NCI-H1417 (cell line): ENCODE data around the gene MAN2A1.
"Not testable (repeated sequence)": the region's sequence is repeated elsewhere in the genome, so short reads cannot be mapped to it uniquely, and the experiment has no call there.

Experiments used
- DNase-seq, 3 experiments: peaks; one replicate each; lab custom pipeline; 2025; lab: John Stamatoyannopoulos, UW

The MAN2A1 gene

GRCh38 chr5:109826426-109826825 lies 136.7 kb downstream of the MAN2A1 start:
- no peak for DNase-seq

DNA sequence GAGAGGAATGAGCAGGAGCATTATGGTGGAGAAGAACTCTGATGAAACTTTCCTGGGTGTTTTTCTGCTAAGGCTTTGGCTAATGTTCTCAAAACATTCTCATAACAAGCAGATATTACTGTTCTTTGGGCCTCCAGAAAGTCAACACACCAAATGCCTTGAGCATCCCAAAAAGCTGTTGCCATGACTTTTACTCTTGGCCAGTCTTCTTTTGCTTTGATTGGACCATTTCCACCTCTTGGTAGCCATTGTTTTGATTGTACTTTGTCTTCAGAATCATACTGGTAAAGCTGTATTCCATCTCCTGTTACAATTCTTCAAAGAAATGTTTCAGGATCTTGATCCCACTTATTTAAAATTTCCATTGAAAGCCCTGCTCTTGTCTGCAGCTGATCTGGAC lies 139.6 kb downstream of the MAN2A1 start:
- DNase-seq: no peak

DNA sequence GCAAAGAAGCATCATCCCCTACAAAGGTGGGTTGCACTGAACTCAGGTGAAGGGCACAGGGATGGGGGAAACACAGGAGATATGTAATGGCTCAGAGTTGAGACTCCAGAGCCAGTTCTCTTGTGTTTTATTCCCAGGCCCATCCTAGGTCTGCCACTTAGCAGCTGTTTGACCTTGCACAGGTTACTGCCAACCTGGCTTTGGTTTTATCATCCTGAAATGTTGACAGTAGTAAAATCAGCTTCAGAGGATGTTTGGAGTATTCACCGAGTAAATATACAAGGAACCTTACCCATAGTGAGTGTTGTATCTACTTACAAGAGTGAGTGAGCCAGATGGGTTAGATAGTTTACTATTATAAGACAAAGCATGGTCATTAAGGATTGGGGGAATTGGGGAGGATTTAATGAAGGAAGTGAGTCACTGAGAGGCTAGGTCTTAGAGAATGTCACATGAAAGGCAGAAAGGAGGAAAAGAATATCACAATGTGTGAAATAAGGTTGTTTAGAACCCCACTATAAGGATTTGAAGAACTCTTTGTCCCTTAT lies 141.3 kb downstream of the MAN2A1 start:
- no peak for DNase-seq

GRCh38 chr5:109832207-109833188 lies 142.8 kb downstream of the MAN2A1 start:
- DNase-seq: not testable (repeated sequence)

DNA sequence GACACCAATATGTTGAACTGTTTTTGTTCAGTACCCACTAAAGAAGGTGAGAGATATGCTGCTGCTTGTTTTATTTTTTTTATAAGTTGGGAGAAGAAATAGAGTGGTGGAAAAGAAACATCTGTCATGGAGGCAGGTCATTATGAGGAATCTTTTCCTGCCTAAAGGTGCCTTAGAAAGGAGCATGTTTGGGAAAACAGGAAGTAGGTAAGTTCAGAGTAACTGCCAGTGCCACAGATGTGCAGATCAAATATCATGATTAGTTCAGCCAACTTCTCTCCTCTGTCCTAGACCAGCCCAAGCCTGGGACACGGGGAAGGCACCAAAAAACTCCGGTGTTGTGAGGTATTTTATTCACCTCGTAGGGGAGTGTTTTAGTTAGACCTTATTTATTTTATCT lies 144.2 kb downstream of the MAN2A1 start:
- no peak for DNase-seq

DNA sequence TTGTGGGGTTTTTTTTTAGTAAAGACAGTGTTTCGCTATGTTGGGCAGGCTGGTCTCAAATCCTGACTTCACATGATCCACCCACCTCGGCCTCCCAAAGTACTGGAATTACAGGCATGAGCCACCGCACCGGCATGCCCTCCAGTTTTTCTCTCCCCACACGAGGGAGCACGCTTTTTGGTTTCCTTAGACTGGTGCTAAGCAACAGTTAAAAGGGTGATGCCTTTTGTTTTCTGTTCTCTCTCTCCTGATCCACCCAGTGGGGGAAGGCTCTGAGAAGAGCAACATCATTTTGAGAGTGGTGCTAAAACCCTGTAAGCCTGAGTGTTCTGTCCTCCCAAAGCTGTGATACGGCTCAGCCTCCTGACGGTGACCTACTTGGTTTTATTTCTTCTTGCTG lies 146.6 kb downstream of the MAN2A1 start:
- DNase-seq: no peak

- no peak for DNase-seq
These were observed 147.6 kb downstream of the MAN2A1 start for GRCh38 chr5:109837231-109837861.

DNA sequence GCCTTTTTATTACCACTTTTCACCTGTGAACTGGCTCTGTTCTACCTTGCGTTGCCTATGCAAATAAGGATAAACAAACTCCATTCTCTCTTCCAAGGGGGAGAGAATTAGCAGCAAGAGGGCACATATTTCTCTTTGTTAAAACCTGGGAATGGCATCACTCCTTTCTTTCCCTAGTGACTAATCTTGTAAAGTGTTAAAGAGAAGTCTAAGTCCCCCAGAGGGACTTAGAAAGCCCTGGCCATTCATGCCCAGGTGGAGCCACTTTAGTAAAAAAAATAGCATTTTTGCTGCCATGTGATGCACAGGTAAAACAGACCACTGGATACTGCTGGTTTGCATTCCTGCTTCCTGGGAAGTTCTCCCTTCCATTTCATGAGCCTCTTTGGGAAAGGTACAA lies 148.4 kb downstream of the MAN2A1 start:
- DNase-seq: no peak

DNA sequence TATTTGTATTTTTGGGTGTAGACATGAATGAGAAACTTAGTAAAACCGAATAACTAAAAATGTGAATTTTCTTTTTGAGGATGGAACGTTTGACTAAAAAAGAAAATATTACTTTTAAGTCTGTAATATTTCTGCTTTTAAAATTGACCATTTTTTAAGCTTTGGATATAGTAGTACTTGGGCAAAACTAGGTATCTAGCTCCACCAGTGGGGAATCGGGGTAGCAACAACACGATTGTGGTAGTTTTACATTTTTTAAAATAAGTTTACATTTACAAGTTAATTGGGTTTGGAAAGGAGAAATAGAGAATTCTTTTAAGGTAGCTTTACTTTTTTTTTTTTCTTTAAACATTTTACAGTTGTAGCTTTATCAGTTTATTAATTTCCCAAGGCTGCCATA lies 154.4 kb downstream of the MAN2A1 start:
- DNase-seq: no peak

DNA sequence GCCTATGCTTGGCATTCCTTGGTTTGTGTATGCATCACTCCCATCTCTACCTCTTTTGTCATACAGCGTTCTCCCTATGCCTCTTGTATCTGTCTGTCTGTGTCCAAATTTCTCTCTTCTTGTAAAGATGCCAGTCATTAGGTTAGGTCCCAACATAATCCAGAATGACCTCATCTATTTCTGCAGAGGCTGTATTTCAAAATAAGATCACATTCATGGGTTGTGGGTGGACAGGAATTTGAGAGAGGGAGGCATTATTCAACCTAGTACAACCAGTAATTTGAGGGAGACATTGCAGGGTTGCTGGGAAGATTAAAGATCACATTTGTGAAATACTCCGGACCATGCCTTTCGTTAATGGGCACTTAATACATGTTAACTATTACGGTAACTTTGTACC lies 155.0 kb downstream of the MAN2A1 start:
- no peak for DNase-seq

DNA sequence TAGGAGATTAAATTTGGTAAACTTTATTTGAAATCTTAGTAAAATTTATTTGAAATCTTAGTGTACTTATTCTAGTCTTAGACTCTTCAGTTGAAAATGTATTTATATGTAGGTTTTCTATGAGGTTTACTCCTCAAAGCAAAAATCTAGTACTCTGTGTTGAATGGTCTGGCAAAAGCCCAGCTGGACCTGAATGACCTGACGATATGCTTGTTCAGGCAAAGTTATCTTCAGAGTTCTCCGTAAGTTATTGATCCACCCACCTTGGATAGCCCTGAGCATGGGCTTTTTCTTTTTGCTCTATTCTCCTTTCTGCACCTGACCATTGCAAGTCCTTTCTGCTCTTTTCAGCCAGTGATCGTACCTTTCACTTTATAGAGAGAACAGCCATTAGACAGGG lies 158.4 kb downstream of the MAN2A1 start:
- DNase-seq: no peak

DNA sequence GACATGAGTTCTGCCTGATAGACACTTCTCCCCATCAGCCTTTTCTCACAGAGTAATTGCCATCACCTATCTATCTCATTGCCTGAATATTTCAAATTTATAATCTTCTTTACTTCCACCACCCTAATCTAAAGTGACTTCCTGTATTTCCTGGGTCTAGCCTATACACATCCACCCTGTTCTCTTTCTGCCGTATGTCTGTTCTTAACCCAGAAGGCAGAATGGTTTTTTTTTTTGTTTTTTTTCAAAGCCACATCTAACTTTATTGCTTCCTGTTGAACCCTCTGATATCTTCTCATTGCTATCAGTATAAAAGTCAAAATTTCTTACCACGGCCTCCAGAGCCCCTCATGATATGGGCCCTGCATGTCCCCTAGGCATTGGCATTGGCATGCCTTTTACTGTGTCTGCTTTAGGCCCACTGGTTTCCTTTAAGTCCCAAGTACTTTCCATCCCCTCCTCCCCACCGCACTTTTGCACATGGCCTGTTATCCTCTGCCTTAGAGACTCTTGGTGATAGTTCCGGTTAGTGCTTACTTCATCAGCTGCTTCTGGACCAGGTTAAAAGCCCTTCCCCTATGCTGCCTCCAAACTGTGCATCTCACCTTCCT lies 159.9 kb downstream of the MAN2A1 start:
- DNase-seq: no peak

DNA sequence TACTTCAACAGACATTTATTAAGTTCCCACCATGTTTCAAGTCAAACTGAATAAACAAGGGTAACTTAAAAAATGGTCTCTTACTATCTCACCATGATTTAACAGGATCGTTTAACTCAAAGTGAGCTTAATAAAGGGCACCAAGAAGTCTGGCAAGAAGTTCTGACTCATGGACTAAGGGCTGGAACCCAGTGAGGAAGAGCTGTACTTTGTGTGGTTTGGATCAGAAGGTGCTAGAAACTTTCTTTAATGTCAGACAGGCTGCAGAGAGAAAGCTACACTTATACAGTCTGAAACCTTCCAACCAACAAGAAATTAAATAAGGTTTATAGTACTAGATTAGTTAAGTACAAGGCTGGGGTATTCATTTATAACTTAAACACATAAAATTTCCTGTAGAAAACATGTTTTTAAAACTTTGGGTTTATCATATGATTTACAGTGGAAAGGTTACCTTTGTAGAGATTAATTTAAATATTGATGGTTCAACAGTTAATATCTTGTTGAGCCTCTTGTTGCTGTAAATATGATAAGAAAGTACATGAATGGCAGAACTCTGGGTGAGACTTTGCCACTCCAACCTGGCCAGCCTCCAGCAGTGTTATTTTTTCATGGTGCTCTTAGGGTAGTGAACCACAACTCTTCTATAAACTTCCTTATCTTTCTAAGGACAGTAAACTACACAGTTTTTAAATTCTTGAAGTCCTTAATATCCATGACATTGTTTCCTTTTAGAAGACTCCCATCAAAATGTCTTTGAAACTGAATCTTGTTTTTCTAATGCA lies 162.8 kb downstream of the MAN2A1 start:
- DNase-seq: no peak

GRCh38 chr5:109853377-109853776 lies 163.7 kb downstream of the MAN2A1 start:
- no peak for DNase-seq

DNA sequence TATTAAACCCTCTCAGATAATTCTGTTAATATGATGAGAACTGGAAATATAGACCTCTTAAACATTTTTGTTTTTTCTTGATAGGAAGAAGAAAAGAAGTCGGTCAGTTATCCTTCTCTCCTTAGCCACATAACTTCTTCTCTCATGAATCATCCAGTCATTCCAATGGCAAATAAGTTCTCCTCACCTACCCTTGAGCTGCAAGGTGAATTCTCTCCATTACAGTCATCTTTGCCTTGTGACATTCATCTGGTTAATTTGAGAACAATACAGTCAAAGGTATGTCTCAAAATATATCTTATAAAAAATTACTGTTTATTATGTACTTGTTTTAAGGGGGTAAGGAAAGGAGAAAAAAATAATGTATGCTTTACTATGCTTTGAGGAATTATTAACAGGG lies 165.3 kb downstream of the MAN2A1 start:
- DNase-seq: no peak

DNA sequence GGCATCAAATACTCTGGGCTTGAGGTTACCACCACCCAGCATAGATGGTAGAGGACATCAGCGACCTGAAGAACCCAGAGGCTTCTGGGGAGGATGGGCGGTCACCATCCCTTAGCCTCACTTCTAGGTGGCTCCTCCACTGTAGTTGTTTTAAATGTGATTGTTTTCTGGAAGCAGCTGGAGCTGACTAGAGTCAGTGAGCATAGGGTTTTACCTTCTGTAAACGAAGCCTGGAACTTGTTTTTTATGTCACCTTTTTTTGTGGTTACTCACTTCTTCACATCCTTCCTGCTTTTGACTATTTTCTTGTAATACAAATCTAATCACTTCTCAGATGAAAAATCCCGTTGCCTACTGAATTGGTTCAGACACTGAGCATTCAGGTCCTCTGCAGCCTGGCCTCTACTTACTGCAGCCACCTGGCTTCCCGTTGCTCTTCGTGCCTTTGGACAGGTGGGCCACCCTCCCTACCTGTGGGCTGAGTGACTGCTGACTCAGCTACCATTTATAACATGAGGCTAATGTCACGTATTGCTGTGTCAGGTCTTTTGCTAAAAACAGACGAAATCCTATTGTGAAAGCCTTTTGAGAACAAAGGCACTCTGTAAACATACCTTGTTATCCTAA lies 167.8 kb downstream of the MAN2A1 start:
- DNase-seq: peak in 2 of 3 experiments; percentile 47 to 81

GRCh38 chr5:109859537-109859936 lies 169.8 kb downstream of the MAN2A1 start:
- DNase-seq: no peak

- no peak for DNase-seq
These were observed 172.6 kb downstream of the MAN2A1 start for GRCh38 chr5:109862301-109862700.

GRCh38 chr5:109863752-109864151 lies 174.0 kb downstream of the MAN2A1 start:
- DNase-seq: no peak

- peak in 2 of 3 experiments; percentile 16 to 17 for DNase-seq
These were observed 175.9 kb downstream of the MAN2A1 start for GRCh38 chr5:109865637-109866036.

GRCh38 chr5:109866051-109866450 lies 176.3 kb downstream of the MAN2A1 start:
- DNase-seq: no peak
